Measurements from ENCODE around the gene RASSF4.

Gene RASSF4

DNA sequence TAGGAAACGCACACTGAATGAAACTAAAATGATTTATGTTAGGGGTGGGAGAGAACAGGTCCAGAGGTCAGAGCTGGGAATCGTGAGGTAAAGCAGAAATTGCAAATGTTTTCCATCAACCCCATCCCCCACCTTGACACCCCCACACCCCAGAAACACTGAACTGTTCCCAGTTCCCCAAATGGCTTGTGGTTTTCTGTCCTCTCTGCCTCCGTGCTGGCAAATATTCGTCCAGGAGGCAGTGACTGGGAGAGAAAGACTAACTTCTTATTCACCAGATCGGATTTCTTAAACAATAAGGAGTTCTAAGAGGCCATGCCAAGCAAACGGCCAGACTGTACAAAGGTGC, 730 bp upstream of the RASSF4 start:
- peak overlapping the region; percentile 90 for H3K4me3 ChIP-seq (ENCODE audit: low read depth, low read length)
- H3K4me1 ChIP-seq (ENCODE audit: control insufficient read depth, insufficient read depth, low read length), result peaks cover 40% of the 10 kb centered on the region
- peak overlapping the region; percentile 82 for H3K9ac ChIP-seq (ENCODE audit: low read length)
- H3K27ac ChIP-seq (ENCODE audit: low read depth, low read length), result peak overlapping the region; percentile 73; the same call in 1 of the 2 replicates
- H3K36me3 ChIP-seq (ENCODE audit: control insufficient read depth, insufficient read depth, low read length), result no peaks in the 10 kb centered on the region
- H3K9me3 ChIP-seq (ENCODE audit: control insufficient read depth, insufficient read depth, low read depth, low read length), result no peaks in the 10 kb centered on the region
- peaks cover 7% of the 10 kb centered on the region for H3K27me3 ChIP-seq (ENCODE audit: control insufficient read depth, insufficient read depth, low read length)

DNA sequence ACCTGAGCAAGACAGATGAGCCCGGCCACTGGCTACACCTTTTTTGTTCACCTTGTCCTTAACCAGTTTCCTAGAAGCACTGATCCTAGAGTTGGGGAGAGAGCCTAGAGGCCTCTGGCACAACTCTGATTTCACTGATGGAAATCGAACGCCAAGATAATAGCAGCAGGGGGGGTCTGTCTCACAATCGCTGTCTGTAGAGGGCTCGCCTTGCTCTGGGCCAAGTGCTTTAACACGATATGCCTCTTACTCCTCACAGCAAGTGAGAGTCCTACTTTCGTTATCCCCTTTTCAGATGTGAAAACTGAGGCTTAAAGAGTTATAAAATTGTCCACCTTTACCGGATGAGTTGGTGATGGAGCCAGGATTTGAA, 472 bp downstream of the RASSF4 start:
- H3K4me1 ChIP-seq (ENCODE audit: control insufficient read depth, insufficient read depth, low read length), result peaks cover 52% of the 10 kb centered on the region
- H3K36me3 ChIP-seq (ENCODE audit: control insufficient read depth, insufficient read depth, low read length), result no peaks in the 10 kb centered on the region
- H3K9ac ChIP-seq (ENCODE audit: low read length), result no peak overlapping the region
- no peaks in the 10 kb centered on the region for H3K9me3 ChIP-seq (ENCODE audit: control insufficient read depth, insufficient read depth, low read depth, low read length)
- peaks cover 7% of the 10 kb centered on the region for H3K27me3 ChIP-seq (ENCODE audit: control insufficient read depth, insufficient read depth, low read length)
- peak overlapping the region; percentile 75 for H3K4me3 ChIP-seq (ENCODE audit: low read depth, low read length)
- no peak overlapping the region for H3K27ac ChIP-seq (ENCODE audit: low read depth, low read length)

DNA sequence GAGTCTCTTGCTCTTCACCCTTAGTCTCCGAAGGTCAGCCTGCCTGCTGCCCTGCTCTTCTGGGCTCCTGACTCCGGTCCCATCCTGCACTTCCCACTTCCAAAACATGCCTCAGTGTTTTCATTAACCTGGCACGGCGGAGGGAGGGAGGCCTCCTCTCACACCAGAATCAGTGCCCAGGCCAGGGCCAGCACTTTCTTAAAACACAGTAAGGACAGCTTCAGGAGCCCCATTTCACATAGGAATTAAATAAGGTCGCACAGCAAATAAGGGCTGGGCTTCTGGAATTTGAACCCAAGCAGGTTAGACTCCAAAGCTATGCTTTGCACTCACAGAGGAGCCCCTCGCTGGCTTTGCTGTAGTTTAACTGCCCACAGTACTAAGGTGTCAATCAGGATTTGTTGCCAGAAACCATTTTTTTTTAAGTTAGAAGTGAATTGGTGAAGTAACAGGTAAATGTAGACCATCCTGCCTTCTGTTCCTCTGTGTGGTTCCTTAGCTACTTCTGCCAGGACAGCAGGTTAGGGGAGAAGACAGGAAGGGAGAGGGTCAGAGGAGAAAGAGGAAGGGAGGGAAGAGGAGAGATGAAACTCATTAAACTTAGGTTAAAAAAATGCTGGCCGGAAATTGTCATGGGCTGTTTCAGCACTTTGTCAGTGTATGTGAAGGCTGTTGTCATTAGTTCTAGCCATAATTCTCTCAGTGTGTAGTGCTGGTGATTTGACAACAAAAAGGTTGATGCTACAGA, 1.1 kb downstream of the RASSF4 start:
- Histone ChIP-seq H3K9ac (ENCODE audit: low read length) (no peak overlapping the region), H3K36me3 (ENCODE audit: control insufficient read depth, insufficient read depth, low read length) (no peaks in the 10 kb centered on the region), H3K4me1 (ENCODE audit: control insufficient read depth, insufficient read depth, low read length) (peaks cover 58% of the 10 kb centered on the region), H3K27ac (ENCODE audit: low read depth, low read length) (no peak overlapping the region), H3K4me3 (ENCODE audit: low read depth, low read length) (peak overlapping the region; percentile 75), H3K9me3 (ENCODE audit: control insufficient read depth, insufficient read depth, low read depth, low read length) (no peaks in the 10 kb centered on the region), H3K27me3 (ENCODE audit: control insufficient read depth, insufficient read depth, low read length) (peaks cover 7% of the 10 kb centered on the region)

DNA sequence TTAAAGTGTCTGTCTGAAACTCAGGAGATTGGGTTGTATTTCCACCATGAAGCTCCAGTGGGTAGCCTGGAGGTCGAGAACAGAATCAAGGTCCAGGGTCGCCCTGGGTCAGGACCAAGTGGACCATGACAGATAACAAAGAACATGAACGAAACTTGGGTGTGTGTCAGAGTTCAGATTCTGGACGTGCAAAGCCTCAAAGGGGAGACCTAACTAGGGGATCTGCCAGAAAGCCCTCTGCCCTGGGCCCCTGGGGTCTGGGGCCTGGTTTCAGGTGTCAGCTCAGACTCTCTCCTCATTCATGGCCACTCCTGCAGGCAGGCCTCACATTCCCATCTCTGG, 1.6 kb downstream of the RASSF4 start:
- Histone ChIP-seq H3K4me3 (ENCODE audit: low read depth, low read length) (no peak overlapping the region), H3K27me3 (ENCODE audit: control insufficient read depth, insufficient read depth, low read length) (peaks cover 7% of the 10 kb centered on the region), H3K27ac (ENCODE audit: low read depth, low read length) (no peak overlapping the region), H3K9me3 (ENCODE audit: control insufficient read depth, insufficient read depth, low read depth, low read length) (no peaks in the 10 kb centered on the region), H3K4me1 (ENCODE audit: control insufficient read depth, insufficient read depth, low read length) (peaks cover 64% of the 10 kb centered on the region), H3K9ac (ENCODE audit: low read length) (no peak overlapping the region), H3K36me3 (ENCODE audit: control insufficient read depth, insufficient read depth, low read length) (no peaks in the 10 kb centered on the region)

DNA sequence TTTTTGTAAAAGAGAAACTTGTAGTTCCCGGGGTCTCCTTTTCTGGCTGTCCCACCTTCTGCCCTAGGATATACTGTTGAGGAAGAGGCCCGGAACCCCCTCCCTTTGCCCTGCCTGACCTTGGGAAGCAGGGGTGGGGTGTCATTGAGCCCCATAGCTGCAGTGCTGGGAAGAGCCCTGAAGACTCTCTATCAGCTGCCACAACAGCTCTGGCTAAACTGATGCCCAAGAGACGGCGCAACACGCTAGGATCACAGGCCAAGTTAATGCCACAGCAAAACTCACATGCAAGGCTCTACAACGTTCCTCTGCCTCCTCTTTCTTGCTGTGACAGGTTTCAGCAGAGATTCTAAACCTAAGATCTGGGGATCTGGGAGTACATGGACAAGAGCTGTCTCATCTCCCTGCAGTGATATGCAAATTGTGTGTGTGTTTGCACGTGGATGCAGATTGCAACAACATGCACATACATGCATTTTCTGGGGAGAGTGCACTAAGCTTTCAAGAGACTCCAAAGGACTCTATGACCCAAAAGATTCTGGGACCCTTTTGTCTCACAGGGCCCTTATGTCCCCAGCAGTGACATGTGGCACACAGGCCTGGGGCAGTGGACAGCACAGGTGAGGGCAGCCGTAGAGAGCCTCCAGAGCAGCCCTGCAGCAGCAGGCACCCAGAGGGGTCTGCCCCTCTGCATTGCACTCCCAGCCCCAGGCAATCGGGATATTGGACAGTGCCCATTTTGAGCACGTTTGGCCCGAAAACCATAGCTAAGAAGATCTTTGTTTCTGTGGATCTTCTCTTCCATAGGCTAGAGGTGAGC, 2.5 kb downstream of the RASSF4 start:
- Histone ChIP-seq H3K36me3 (ENCODE audit: control insufficient read depth, insufficient read depth, low read length) (no peaks in the 10 kb centered on the region), H3K4me3 (ENCODE audit: low read depth, low read length) (no peak overlapping the region), H3K27me3 (ENCODE audit: control insufficient read depth, insufficient read depth, low read length) (peaks cover 7% of the 10 kb centered on the region), H3K27ac (ENCODE audit: low read depth, low read length) (no peak overlapping the region), H3K4me1 (ENCODE audit: control insufficient read depth, insufficient read depth, low read length) (peaks cover 68% of the 10 kb centered on the region), H3K9me3 (ENCODE audit: control insufficient read depth, insufficient read depth, low read depth, low read length) (no peaks in the 10 kb centered on the region), H3K9ac (ENCODE audit: low read length) (no peak overlapping the region)

GRCh38 chr10:44962870-44963738, 3.5 kb downstream of the RASSF4 start:
- Histone ChIP-seq H3K9ac (ENCODE audit: low read length) (no peak overlapping the region), H3K4me1 (ENCODE audit: control insufficient read depth, insufficient read depth, low read length) (peaks cover 75% of the 10 kb centered on the region), H3K27ac (ENCODE audit: low read depth, low read length) (no peak overlapping the region), H3K9me3 (ENCODE audit: control insufficient read depth, insufficient read depth, low read depth, low read length) (no peaks in the 10 kb centered on the region), H3K4me3 (ENCODE audit: low read depth, low read length) (no peak overlapping the region), H3K27me3 (ENCODE audit: control insufficient read depth, insufficient read depth, low read length) (peaks cover 7% of the 10 kb centered on the region), H3K36me3 (ENCODE audit: control insufficient read depth, insufficient read depth, low read length) (no peaks in the 10 kb centered on the region)

DNA sequence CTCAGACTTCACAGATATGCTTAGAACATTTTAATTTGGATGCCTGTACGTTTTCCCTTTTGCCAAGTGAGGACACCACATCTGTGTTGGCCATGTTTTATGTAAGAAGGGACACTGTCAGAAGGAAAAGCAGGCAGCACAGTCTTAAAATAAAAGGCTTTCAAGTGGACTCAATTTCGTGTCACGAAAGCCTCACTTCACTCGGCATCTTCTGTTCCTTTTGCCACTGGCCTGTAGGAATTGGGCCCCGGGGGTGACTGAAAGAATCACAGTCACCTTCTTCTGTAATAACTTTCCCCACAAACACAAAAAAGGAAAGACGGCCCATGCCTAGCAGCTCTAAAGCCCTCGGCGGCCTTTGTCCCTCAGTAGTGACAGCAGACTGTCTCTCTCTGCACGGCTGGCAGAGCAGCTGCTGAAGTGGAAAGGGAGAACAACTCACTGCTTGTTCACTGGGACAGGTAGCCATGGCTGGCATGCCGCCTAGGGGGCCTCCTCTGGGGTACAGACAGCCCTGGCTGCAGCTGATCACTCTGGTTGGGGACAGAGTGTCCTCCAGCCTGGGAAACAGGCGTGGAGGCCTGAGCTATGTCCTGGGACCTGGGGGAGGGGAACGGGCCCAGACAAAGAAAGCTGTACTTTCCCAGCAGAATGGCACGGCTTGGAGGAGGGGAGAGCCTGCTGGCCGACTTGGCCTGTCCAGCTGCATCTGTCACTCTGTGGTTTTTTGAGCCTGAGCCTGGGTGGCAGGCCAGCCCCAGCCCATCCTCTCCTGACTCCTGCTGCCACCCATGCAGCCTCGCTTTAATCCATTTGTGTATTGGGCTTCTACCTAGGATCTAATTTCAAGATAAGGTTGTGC, 4.4 kb downstream of the RASSF4 start:
- peaks cover 71% of the 10 kb centered on the region for H3K4me1 ChIP-seq (ENCODE audit: control insufficient read depth, insufficient read depth, low read length)
- H3K4me3 ChIP-seq (ENCODE audit: low read depth, low read length), result peak overlapping the region; percentile 1; the same call in 1 of the 2 replicates
- H3K9me3 ChIP-seq (ENCODE audit: control insufficient read depth, insufficient read depth, low read depth, low read length), result no peaks in the 10 kb centered on the region
- H3K36me3 ChIP-seq (ENCODE audit: control insufficient read depth, insufficient read depth, low read length), result no peaks in the 10 kb centered on the region
- H3K27ac ChIP-seq (ENCODE audit: low read depth, low read length), result peak overlapping the region; percentile 10; the same call in 1 of the 2 replicates
- peak overlapping the region; percentile 32 for H3K9ac ChIP-seq (ENCODE audit: low read length)
- H3K27me3 ChIP-seq (ENCODE audit: control insufficient read depth, insufficient read depth, low read length), result peaks cover 7% of the 10 kb centered on the region

- Histone ChIP-seq H3K27me3 (ENCODE audit: control insufficient read depth, insufficient read depth, low read length) (peaks cover 4% of the 10 kb centered on the region), H3K4me1 (ENCODE audit: control insufficient read depth, insufficient read depth, low read length) (peaks cover 66% of the 10 kb centered on the region), H3K27ac (ENCODE audit: low read depth, low read length) (no peak overlapping the region; the same call in 1 of the 2 replicates), H3K9ac (ENCODE audit: low read length) (no peak overlapping the region), H3K4me3 (ENCODE audit: low read depth, low read length) (no peak overlapping the region), H3K36me3 (ENCODE audit: control insufficient read depth, insufficient read depth, low read length) (0 out of 2 replicates have a peak, but pooled peaks cover 4% of the 10 kb centered on the region), H3K9me3 (ENCODE audit: control insufficient read depth, insufficient read depth, low read depth, low read length) (no peaks in the 10 kb centered on the region)
Measured at GRCh38 chr10:44965104-44965503, 5.5 kb downstream of the RASSF4 start.

DNA sequence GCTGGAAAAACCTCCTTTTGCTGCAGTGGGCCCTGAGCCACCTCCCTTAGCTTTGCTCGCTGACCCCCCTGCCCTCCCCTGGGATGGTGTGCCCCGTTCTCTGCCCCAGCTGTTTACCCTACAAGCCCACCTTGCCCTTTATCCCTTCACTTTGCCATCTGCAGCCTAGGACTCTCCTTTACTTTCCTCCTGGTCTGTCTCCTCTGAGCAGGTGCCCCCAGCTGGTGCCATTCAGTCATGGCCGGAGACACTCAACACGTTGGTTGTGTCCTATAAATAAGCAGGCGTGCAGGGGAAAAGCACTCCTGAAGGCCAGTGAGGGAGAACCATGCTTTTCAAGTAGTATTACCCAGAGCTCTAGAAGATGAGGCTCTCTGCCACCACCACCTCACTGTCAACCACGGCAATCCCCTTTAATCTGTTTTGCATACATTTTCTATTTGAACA, 6.1 kb downstream of the RASSF4 start:
- Histone ChIP-seq H3K36me3 (ENCODE audit: control insufficient read depth, insufficient read depth, low read length) (peaks cover 5% of the 10 kb centered on the region), H3K27ac (ENCODE audit: low read depth, low read length) (no peak overlapping the region), H3K4me3 (ENCODE audit: low read depth, low read length) (no peak overlapping the region), H3K9me3 (ENCODE audit: control insufficient read depth, insufficient read depth, low read depth, low read length) (no peaks in the 10 kb centered on the region), H3K9ac (ENCODE audit: low read length) (no peak overlapping the region), H3K27me3 (ENCODE audit: control insufficient read depth, insufficient read depth, low read length) (no peaks in the 10 kb centered on the region), H3K4me1 (ENCODE audit: control insufficient read depth, insufficient read depth, low read length) (peaks cover 60% of the 10 kb centered on the region)

DNA sequence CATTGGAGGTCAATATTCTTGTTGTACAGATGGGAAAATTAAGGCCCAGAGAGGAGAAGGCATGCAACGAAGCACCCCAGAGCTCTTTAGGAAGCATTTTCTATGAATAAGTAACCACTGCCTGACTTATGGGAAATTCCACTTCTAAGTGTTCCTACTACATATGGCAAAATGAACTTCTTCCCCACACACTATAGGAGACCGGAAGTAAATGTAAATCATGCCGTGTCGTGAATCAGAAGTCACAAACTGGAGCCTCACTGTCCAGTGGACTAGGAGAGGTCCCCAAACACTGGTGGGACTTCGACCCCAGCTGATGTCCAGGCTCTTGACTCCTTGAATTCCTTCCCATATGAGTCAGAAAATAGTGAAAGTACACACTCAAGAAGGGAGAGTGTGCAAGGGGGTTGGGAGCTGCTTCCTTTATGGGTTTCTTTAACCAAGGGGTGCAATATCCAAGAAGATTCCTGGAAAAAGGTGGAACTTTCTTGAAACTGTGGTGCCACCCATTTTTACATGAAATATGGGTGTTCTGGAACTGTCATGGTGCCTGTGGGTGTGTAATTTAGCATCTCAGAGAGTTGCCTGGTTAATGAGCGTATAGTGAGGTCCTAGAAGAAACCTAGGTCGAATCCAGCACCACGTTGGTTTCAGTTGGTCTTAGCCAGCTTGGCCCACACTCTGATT, 6.7 kb downstream of the RASSF4 start:
- H3K9ac ChIP-seq (ENCODE audit: low read length), result no peak overlapping the region
- no peaks in the 10 kb centered on the region for H3K27me3 ChIP-seq (ENCODE audit: control insufficient read depth, insufficient read depth, low read length)

More for the DNA sequence above, 6.7 kb downstream of the RASSF4 start:
- Histone ChIP-seq H3K9me3 (ENCODE audit: control insufficient read depth, insufficient read depth, low read depth, low read length) (no peaks in the 10 kb centered on the region), H3K27ac (ENCODE audit: low read depth, low read length) (no peak overlapping the region), H3K4me3 (ENCODE audit: low read depth, low read length) (no peak overlapping the region), H3K36me3 (ENCODE audit: control insufficient read depth, insufficient read depth, low read length) (peaks cover 9% of the 10 kb centered on the region), H3K4me1 (ENCODE audit: control insufficient read depth, insufficient read depth, low read length) (peaks cover 55% of the 10 kb centered on the region)
